Activated naive CD8-positive, alpha-beta T cell (primary cell): ENCODE data around the gene SCYGR1.
"Not testable (repeated sequence)": the region's sequence is repeated elsewhere in the genome, so short reads cannot be mapped to it uniquely, and the experiment has no call there.

Experiments used
- H3K27ac Mint-ChIP-seq: one replicate; pipeline ENCODE4 v1.8.0; 2021; ENCODE audit warnings: mixed read lengths
- H3K27me3 Mint-ChIP-seq: one replicate; pipeline ENCODE4 v1.8.0; 2021; ENCODE audit warnings: mixed read lengths
- H3K36me3 Mint-ChIP-seq: one replicate; pipeline ENCODE4 v1.8.0; 2021; ENCODE audit warnings: mixed read lengths
- H3K4me1 Mint-ChIP-seq: one replicate; pipeline ENCODE4 v1.8.0; 2021; ENCODE audit warnings: low read depth, mixed read lengths
- H3K4me3 Mint-ChIP-seq: one replicate; pipeline ENCODE4 v1.8.0; 2021; ENCODE audit warnings: mild to moderate bottlenecking, mixed read lengths
- H3K9me3 Mint-ChIP-seq: one replicate; pipeline ENCODE4 v1.8.0; 2021; ENCODE audit warnings: low read depth, mixed read lengths

The SCYGR1 gene

GRCh38 chr2:227389661-227390060 is 1.9 kb upstream of the SCYGR1 start:
- peaks cover 10% of the 10 kb centered on the region for H3K4me1 Mint-ChIP-seq
- no peaks in the 10 kb centered on the region for H3K9me3 Mint-ChIP-seq
- H3K4me3 Mint-ChIP-seq = no peak overlapping the region
- H3K27ac Mint-ChIP-seq = no peak overlapping the region
- no peaks in the 10 kb centered on the region for H3K27me3 Mint-ChIP-seq
- no peaks in the 10 kb centered on the region for H3K36me3 Mint-ChIP-seq

- H3K27ac Mint-ChIP-seq = no peak overlapping the region
- no peaks in the 10 kb centered on the region for H3K9me3 Mint-ChIP-seq
- H3K4me3 Mint-ChIP-seq = no peak overlapping the region
- peaks cover 10% of the 10 kb centered on the region for H3K4me1 Mint-ChIP-seq
- H3K27me3 Mint-ChIP-seq = no peaks in the 10 kb centered on the region
- H3K36me3 Mint-ChIP-seq = no peaks in the 10 kb centered on the region
These were observed 1.5 kb upstream of the SCYGR1 start for GRCh38 chr2:227389231-227389630.

GRCh38 chr2:227388537-227389011 is 825 bp upstream of the SCYGR1 start:
- Mint-ChIP-seq H3K4me3 (no peak overlapping the region), H3K4me1 (peaks cover 10% of the 10 kb centered on the region), H3K36me3 (no peaks in the 10 kb centered on the region), H3K27ac (no peak overlapping the region), H3K27me3 (peaks cover 2% of the 10 kb centered on the region), H3K9me3 (no peaks in the 10 kb centered on the region)

- Mint-ChIP-seq H3K27me3 (peaks cover 3% of the 10 kb centered on the region), H3K4me1 (peaks cover 21% of the 10 kb centered on the region), H3K9me3 (peaks cover 5% of the 10 kb centered on the region), H3K4me3 (no peak overlapping the region), H3K36me3 (no peaks in the 10 kb centered on the region), H3K27ac (no peak overlapping the region)
These were observed 1.1 kb downstream of the SCYGR1 start for GRCh38 chr2:227386630-227387029.

GRCh38 chr2:227383686-227384085 is 4.1 kb downstream of the SCYGR1 start:
- Mint-ChIP-seq H3K36me3 (no peaks in the 10 kb centered on the region), H3K4me3 (no peak overlapping the region), H3K4me1 (peaks cover 24% of the 10 kb centered on the region), H3K27me3 (peaks cover 3% of the 10 kb centered on the region), H3K27ac (no peak overlapping the region), H3K9me3 (peaks cover 6% of the 10 kb centered on the region)

- peak overlapping the region; percentile 82 for H3K27ac Mint-ChIP-seq
- H3K4me1 Mint-ChIP-seq = peaks cover 19% of the 10 kb centered on the region
- H3K36me3 Mint-ChIP-seq, H3K27me3 Mint-ChIP-seq, H3K9me3 Mint-ChIP-seq, H3K4me3 Mint-ChIP-seq: not testable (repeated sequence)
These were observed 5.4 kb downstream of the SCYGR1 start for GRCh38 chr2:227382241-227382835.

- no peak within 1 kb of the TSS for H3K4me3 Mint-ChIP-seq
- H3K27me3 Mint-ChIP-seq = peaks cover 5% of the 10 kb centered on the region
- H3K27ac Mint-ChIP-seq = peak within 1 kb of the TSS; percentile 24
- no peaks in the 10 kb centered on the region for H3K36me3 Mint-ChIP-seq
- H3K4me1 Mint-ChIP-seq = peaks cover 21% of the 10 kb centered on the region
- peaks cover 6% of the 10 kb centered on the region for H3K9me3 Mint-ChIP-seq
These were observed 8.7 kb downstream of the SCYGR1 start, which contains the start of gene TM4SF20 for GRCh38 chr2:227379095-227379494. Gene TM4SF20 (minus strand): TSS chr2:227379306. CDS start chr2:227379268, 38 bp downstream.

- Mint-ChIP-seq H3K27ac (no peak overlapping the region), H3K4me3 (no peak overlapping the region), H3K4me1 (peaks cover 23% of the 10 kb centered on the region), H3K27me3 (peaks cover 2% of the 10 kb centered on the region), H3K36me3 (no peaks in the 10 kb centered on the region), H3K9me3 (peaks cover 6% of the 10 kb centered on the region)
These were observed 9.4 kb downstream of the SCYGR1 start for GRCh38 chr2:227378371-227378782.

GRCh38 chr2:227377467-227378351 is 10.0 kb downstream of the SCYGR1 start:
- no peak overlapping the region for H3K4me3 Mint-ChIP-seq
- peaks cover 6% of the 10 kb centered on the region for H3K9me3 Mint-ChIP-seq
- H3K36me3 Mint-ChIP-seq = no peaks in the 10 kb centered on the region
- H3K4me1 Mint-ChIP-seq = peaks cover 25% of the 10 kb centered on the region
- H3K27me3 Mint-ChIP-seq = peaks cover 2% of the 10 kb centered on the region
- H3K27ac Mint-ChIP-seq = no peak overlapping the region

- Mint-ChIP-seq H3K4me1 (peaks cover 16% of the 10 kb centered on the region), H3K36me3 (no peaks in the 10 kb centered on the region), H3K27ac (no peak overlapping the region), H3K4me3 (no peak overlapping the region), H3K9me3 (peaks cover 3% of the 10 kb centered on the region), H3K27me3 (peaks cover 2% of the 10 kb centered on the region)
These were observed 10.9 kb downstream of the SCYGR1 start for GRCh38 chr2:227376656-227377396.

- Mint-ChIP-seq H3K4me3 (peak overlapping the region; percentile 17), H3K9me3 (no peaks in the 10 kb centered on the region), H3K36me3 (no peaks in the 10 kb centered on the region), H3K27me3 (peaks cover 2% of the 10 kb centered on the region), H3K4me1 (peaks cover 14% of the 10 kb centered on the region), H3K27ac (peak overlapping the region; percentile 85)
These were observed 13.6 kb downstream of the SCYGR1 start for GRCh38 chr2:227374158-227374557.

- no peaks in the 10 kb centered on the region for H3K9me3 Mint-ChIP-seq
- H3K36me3 Mint-ChIP-seq = no peaks in the 10 kb centered on the region
- no peak overlapping the region for H3K27ac Mint-ChIP-seq
- H3K27me3 Mint-ChIP-seq = peaks cover 2% of the 10 kb centered on the region
- H3K4me1 Mint-ChIP-seq = peaks cover 14% of the 10 kb centered on the region
- no peak overlapping the region for H3K4me3 Mint-ChIP-seq
These were observed 14.4 kb downstream of the SCYGR1 start for GRCh38 chr2:227373389-227373788.

- Mint-ChIP-seq H3K9me3 (no peaks in the 10 kb centered on the region), H3K4me1 (peaks cover 12% of the 10 kb centered on the region), H3K36me3 (no peaks in the 10 kb centered on the region), H3K27me3 (no peaks in the 10 kb centered on the region), H3K4me3 (no peak overlapping the region), H3K27ac (no peak overlapping the region)
These were observed 16.9 kb downstream of the SCYGR1 start for GRCh38 chr2:227370791-227371312.

GRCh38 chr2:227370092-227370491 is 17.7 kb downstream of the SCYGR1 start:
- Mint-ChIP-seq H3K36me3 (no peaks in the 10 kb centered on the region), H3K27me3 (no peaks in the 10 kb centered on the region), H3K27ac (no peak overlapping the region), H3K4me1 (peaks cover 12% of the 10 kb centered on the region), H3K9me3 (no peaks in the 10 kb centered on the region), H3K4me3 (no peak overlapping the region)

GRCh38 chr2:227368574-227368973 is 19.2 kb downstream of the SCYGR1 start:
- Mint-ChIP-seq H3K4me1 (peaks cover 7% of the 10 kb centered on the region), H3K36me3 (no peaks in the 10 kb centered on the region), H3K27ac (no peak overlapping the region), H3K27me3 (no peaks in the 10 kb centered on the region), H3K4me3 (no peak overlapping the region), H3K9me3 (no peaks in the 10 kb centered on the region)
